Thoracic aorta (tissue), 2 donors: ENCODE results near the gene IQCM. TPM values are rescaled to one million over a fixed set of nuclear protein-coding genes. Genes with fewer than 3 reads are reported as not detected.
A peak's percentile ranks its signal among the peaks of the same experiment; 100 is the strongest.

Source experiments
- ATAC-seq: fragments of 150-250 bp; one replicate; pipeline ENCODE4 v1.8.0; 2017; ENCODE audit warnings: low read depth; ENCODE audit not compliant: insufficient number of reproducible peaks, low FRiP score
- DNase-seq: peaks from one replicate; pipeline ENCODE4 v3.0.0-alpha.2; 2020; ENCODE audit warnings: low spot score
- H3K27ac ChIP-seq, 2 donors: fragments of 200-600 bp; sonication (generic); 1 replicate in 1 of 2; 2 replicates in 1 of 2; pipeline ENCODE4 v1.5.1; 2016; ENCODE audit warnings: mild to moderate bottlenecking in 2 of 2, moderate library complexity in 2 of 2
- H3K27me3 ChIP-seq: fragments of 200-600 bp; sonication (generic); replicated peaks from 2 replicates; pipeline ENCODE4 v1.6.0; 2016; ENCODE audit warnings: mild to moderate bottlenecking; ENCODE audit not compliant: insufficient read depth
- H3K36me3 ChIP-seq: fragments of 200-600 bp; sonication (generic); one replicate; pipeline ENCODE4 v1.5.1; 2016
- H3K4me1 ChIP-seq, 2 donors: fragments of 200-600 bp; sonication (generic); 1 replicate in 1 of 2; 2 replicates in 1 of 2; pipeline versions ENCODE4 v1.5.1 to v1.6.0; 2016; ENCODE audit warnings: low read depth in 2 of 2, mild to moderate bottlenecking in 1 of 2; ENCODE audit not compliant: control insufficient read depth in 1 of 2
- H3K4me3 ChIP-seq: fragments of 200-600 bp; sonication (generic); 2 replicates; pipeline ENCODE4 v1.5.1; 2016; ENCODE audit warnings: mild to moderate bottlenecking
- H3K9me3 ChIP-seq: fragments of 200-600 bp; sonication (generic); 2 replicates; pipeline ENCODE4 v1.5.1; 2016
- total RNA-seq, 2 donors: library from RNA; depleted of rRNA; stranded (reverse); fragments of >200 nt; gene quantifications; one replicate each; pipeline versions ENCODE4 v1.1.0 to v1.2.3, GENCODE V29; 2016
- TF ChIP-seq, protein P1 (sequence below): fragments of 200-600 bp; sonication (generic); IDR thresholded peaks from one replicate; pipeline ENCODE4 v1.5.1; 2019; ENCODE audit warnings: antibody characterized with exemption

Gene IQCM
- total RNA-seq, 2 donors from 2014 or later = not detected

DNA sequence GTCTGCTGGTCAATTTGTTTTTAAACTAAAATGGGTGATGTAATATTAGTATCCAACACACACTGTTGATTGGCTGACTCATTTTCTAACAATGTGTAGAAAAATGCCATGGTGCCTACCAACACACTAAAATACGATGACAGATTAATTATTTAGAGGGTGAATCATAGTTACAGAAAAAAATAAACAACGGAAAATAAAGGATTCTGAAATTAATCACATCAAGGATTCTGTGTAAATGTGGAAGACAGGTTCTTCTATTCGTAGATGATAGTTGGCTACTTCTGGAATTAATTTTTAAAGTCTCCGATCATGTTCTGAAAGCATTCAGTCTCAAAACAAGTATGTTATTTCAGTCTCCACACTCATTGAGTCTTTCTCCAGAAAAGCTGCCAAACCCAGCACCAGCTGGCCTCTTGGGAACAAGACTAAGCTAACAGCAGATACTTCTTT, 8.2 kb upstream of the IQCM start:
- Histone ChIP-seq H3K27ac (peak overlapping the region in 1 of 2 donors; percentile 13), H3K36me3 (no peaks in the 10 kb centered on the region), H3K4me1 (peaks cover 0 to 12% of the 10 kb centered on the region in 2 donors), H3K27me3 (no peaks in the 10 kb centered on the region), H3K4me3 (peak overlapping the region; percentile 49), H3K9me3 (no peaks in the 10 kb centered on the region)
- TF ChIP-seq, protein P1, sequence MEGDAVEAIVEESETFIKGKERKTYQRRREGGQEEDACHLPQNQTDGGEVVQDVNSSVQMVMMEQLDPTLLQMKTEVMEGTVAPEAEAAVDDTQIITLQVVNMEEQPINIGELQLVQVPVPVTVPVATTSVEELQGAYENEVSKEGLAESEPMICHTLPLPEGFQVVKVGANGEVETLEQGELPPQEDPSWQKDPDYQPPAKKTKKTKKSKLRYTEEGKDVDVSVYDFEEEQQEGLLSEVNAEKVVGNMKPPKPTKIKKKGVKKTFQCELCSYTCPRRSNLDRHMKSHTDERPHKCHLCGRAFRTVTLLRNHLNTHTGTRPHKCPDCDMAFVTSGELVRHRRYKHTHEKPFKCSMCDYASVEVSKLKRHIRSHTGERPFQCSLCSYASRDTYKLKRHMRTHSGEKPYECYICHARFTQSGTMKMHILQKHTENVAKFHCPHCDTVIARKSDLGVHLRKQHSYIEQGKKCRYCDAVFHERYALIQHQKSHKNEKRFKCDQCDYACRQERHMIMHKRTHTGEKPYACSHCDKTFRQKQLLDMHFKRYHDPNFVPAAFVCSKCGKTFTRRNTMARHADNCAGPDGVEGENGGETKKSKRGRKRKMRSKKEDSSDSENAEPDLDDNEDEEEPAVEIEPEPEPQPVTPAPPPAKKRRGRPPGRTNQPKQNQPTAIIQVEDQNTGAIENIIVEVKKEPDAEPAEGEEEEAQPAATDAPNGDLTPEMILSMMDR = no peak
- no peak for ATAC-seq
- no peak for DNase-seq

DNA sequence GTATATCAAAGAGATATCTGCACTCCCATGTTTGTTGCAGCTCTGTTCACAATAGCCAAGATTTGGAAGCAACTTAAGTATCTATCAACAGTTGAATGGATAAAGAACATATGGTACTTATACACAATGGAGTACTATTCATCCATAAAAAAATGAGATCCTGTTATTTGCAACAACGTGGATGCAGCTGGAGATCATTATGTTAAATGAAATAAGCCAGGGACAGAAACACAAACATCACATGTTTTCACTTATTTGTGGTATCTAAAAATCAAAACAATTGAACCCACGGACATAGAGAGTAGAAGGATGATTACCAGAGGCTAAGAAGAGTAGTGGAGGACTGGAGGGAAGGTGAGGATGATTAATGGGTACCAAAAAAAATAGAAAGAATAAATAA, 14.2 kb downstream of the IQCM start:
- H3K27ac ChIP-seq = no peak overlapping the region
- H3K36me3 ChIP-seq = no peaks in the 10 kb centered on the region
- no peaks in the 10 kb centered on the region for H3K9me3 ChIP-seq
- ATAC-seq (no peak), DNase-seq (no peak)
- H3K4me1 ChIP-seq = no peaks in the 10 kb centered on the region
- TF ChIP-seq, protein P1 = no peak
- no peak overlapping the region for H3K4me3 ChIP-seq
- H3K27me3 ChIP-seq = no peaks in the 10 kb centered on the region

DNA sequence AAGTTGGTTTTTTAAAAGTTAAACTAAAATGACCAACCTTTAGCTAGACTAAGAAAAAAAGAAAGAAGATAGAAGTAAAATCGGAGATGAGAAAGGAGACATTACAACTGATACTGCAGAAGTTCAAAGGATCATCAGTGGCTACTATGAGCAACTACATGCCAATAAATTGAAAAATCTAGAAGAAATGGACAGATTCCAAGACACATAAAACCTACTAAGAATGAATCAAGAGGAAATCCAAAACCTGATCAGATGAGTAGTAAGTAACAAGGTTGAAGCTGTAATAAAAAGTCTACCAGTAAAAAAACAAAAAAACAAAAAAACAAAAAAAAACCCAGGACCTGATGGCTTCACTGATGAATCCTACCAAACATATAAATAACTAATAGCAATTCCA, 16.1 kb downstream of the IQCM start:
- H3K4me3 ChIP-seq = no peak overlapping the region
- DNase-seq = no peak
- TF ChIP-seq, protein P1 = no peak
- no peaks in the 10 kb centered on the region for H3K36me3 ChIP-seq
- H3K27ac ChIP-seq = no peak overlapping the region
- no peak for ATAC-seq
- no peaks in the 10 kb centered on the region for H3K27me3 ChIP-seq
- H3K9me3 ChIP-seq = no peaks in the 10 kb centered on the region
- no peaks in the 10 kb centered on the region for H3K4me1 ChIP-seq

DNA sequence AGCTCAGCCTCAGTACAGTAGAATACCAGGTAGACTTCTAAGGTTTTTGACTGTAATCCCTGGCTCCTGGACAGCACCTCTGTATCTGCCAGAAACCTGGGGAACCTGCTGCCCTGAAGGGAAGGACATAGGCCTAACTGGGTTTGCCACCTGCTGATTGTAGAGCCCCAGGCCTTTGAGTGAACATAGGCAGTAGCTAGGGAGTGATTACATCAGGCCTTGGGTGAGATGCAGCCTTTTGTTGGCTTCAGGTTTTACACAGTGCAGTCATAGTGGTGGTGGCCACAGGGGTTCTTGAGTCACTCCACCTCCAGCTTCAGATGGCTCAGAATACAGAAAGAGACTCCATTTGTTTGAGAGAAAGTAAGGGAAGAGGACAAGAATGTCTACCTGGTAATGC, 19.3 kb downstream of the IQCM start:
- Histone ChIP-seq H3K27ac (no peak overlapping the region), H3K36me3 (no peaks in the 10 kb centered on the region), H3K9me3 (no peaks in the 10 kb centered on the region), H3K4me3 (no peak overlapping the region), H3K4me1 (no peaks in the 10 kb centered on the region), H3K27me3 (no peaks in the 10 kb centered on the region)
- ATAC-seq = no peak
- DNase-seq = no peak
- TF ChIP-seq, protein P1 = no peak

DNA sequence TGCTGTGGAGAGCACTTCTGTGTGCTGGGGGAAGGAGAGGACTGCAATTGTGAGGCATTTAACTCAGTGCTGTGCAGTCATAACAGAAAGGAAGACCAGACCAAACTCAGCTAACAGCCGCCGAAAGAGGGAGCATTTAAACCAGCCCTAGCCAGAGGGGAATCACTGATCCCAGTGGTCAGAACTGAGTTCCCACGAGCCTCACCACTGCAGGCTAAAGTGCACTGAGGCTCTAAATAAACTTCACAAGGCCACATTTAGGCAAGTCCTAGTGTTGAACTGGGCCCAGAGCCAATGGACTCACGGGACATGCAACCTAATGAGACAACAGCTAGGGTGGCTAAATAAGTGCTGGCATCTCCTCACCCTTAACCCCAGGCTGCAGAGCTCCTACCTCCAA, 20.4 kb downstream of the IQCM start:
- no peak overlapping the region for H3K4me3 ChIP-seq
- H3K36me3 ChIP-seq = no peaks in the 10 kb centered on the region
- TF ChIP-seq, protein P1 = no peak
- H3K27ac ChIP-seq = no peak overlapping the region
- DNase-seq = no peak
- no peaks in the 10 kb centered on the region for H3K4me1 ChIP-seq
- no peaks in the 10 kb centered on the region for H3K27me3 ChIP-seq
- H3K9me3 ChIP-seq = no peaks in the 10 kb centered on the region
- no peak for ATAC-seq
